ENCODE results near the gene FBXO47. TPM values are rescaled to one million over a fixed set of nuclear protein-coding genes. Genes with fewer than 3 reads are reported as not detected.

The FBXO47 gene
- total and polyA plus RNA-seq, 9 of the 15 experiments (the other 6 are each of a cell fraction or from before 2014, with no cell fraction given): not detected

DNA sequence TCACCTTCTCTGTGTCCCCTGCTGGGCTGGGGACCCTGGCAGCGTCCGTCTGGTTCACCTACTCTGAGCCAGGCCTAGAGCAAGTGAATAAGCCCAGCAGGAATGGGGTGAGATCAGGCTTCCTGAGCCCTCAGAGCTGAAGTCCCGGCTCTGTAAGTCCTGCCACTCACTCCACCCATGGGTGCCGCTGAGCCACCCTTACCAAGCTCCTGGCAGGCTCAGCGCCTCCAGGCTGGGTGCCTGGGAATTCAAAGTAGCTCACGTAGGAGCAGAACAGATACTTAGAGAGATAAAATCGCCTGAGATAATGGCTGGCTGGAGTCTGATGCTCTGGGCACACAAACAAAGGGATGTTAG lies 51.6 kb downstream of the FBXO47 start:
- no peak overlapping the region for H2AFZ ChIP-seq (ENCODE audit: low read depth, low read length)
- no peak overlapping the region for H3K9ac ChIP-seq (ENCODE audit: insufficient read depth in 1 of 2, low read depth in 2 of 2, low read length in 2 of 2)
- no TSS peak for BruUV-seq (replicated peaks)
- TF ChIP-seq NFXL1 (CRISPR knock-in tag; IDR thresholded peaks at IDR 0.05): no peak
- no peak for TF ChIP-seq ILK (tag; IDR thresholded peaks at IDR 0.05; ENCODE audit: borderline replicate concordance, low read depth)
- no peak for TF ChIP-seq POLR2B (IDR thresholded peaks at IDR 0.05; ENCODE audit: low read depth, partially characterized antibody)
- no peak for TF ChIP-seq RBM22 (IDR thresholded peaks at IDR 0.05; ENCODE audit: low read depth, low read length, poor library complexity, severe bottlenecking)
- TF ChIP-seq C11orf30 (IDR thresholded peaks at IDR 0.05; ENCODE audit: low read depth): no peak
- TF ChIP-seq SRSF1 (IDR thresholded peaks at IDR 0.05; ENCODE audit: low read depth, low read length): no peak
- TF ChIP-seq XRCC3 (IDR thresholded peaks at IDR 0.05): no peak
- TF ChIP-seq ARNT (IDR thresholded peaks at IDR 0.05): no peak
- TF ChIP-seq ZNF212 (CRISPR knock-in tag; IDR thresholded peaks at IDR 0.05): no peak
- no peak for TF ChIP-seq MCM3 (IDR thresholded peaks at IDR 0.05)
- TF ChIP-seq MAZ (CRISPR knock-in tag; conservative IDR thresholded peaks at IDR 0.05 in 1 of 2, IDR thresholded peaks at IDR 0.05 in 1 of 2): no peak
- no peaks in the 10 kb centered on the region for H3K9me3 ChIP-seq (replicated peaks; ENCODE audit: control insufficient read depth, insufficient read depth, low read depth, low read length)
- H3K36me3 ChIP-seq (ENCODE audit: control insufficient read depth, insufficient read depth, low read length): peaks cover 87% of the 10 kb centered on the region; the same call in 1 of the 3 replicates
- ChIA-PET CTCF (ENCODE audit: low intra/inter-chr PET ratio) (no interaction called here), POLR2A (interaction anchor here (2.2 kb wide), 1 partner anchor 9 kb away, joined by 8 read pairs; no protein-coding TSS in a partner anchor)
- peaks cover 5% of the 10 kb centered on the region; the same call in 1 of the 2 replicates for H4K20me1 ChIP-seq (replicated peaks; ENCODE audit: control insufficient read depth, insufficient read depth, low read length)
- peaks cover 0 to 14% of the 10 kb centered on the region in 2 experiments; a peak in 1 of 5 replicates for H3K4me1 ChIP-seq (replicated peaks in 1 of 2; ENCODE audit: control insufficient read depth in 2 of 2, insufficient read depth in 2 of 2, low read length in 2 of 2)
- no peak for FAIRE-seq
- no peaks in the 10 kb centered on the region for H3K79me2 ChIP-seq (ENCODE audit: control insufficient read depth, insufficient read depth, low read length)
- ATAC-seq: no peak
- intact Hi-C loops (cut with micrococcal nuclease): no loop called here
- in situ Hi-C loops (cut with MboI): no loop called here
- H3K4me2 ChIP-seq (ENCODE audit: insufficient read depth, low read length): no peak overlapping the region
- H3K9me1 ChIP-seq (ENCODE audit: control insufficient read depth, insufficient read depth, low read length): no peaks in the 10 kb centered on the region
- H3K27ac ChIP-seq (ENCODE audit: extremely low read depth, low read depth, low read length): no peak overlapping the region
- DNase-seq (ENCODE audit: extremely low read depth in 1 of 4, low spot score in 3 of 4): no peak
- H3K4me3 ChIP-seq: no peak overlapping the region
- 78% methylated on average over 7 of the region's 7 CpGs for WGBS (ENCODE audit: insufficient coverage, low coverage, missing lambda C conversion rate)
- no peaks in the 10 kb centered on the region for H3K27me3 ChIP-seq (ENCODE audit: control insufficient read depth in 2 of 2, insufficient read depth in 2 of 2, low read length in 2 of 2)

Measured in K562 (cell line).